Upper lobe of left lung (tissue), 6 donors: ENCODE data around the gene WDR70. TPM values are rescaled to one million over a fixed set of nuclear protein-coding genes. Genes with fewer than 3 reads are reported as not detected.
"Not testable (repeated sequence)": the region's sequence is repeated elsewhere in the genome, so short reads cannot be mapped to it uniquely, and the experiment has no call there.

Experiments used
- ATAC-seq, 2 donors: fragments of 200-7000 bp; cut with Tn5 transposase; one replicate each; pipeline ENCODE4 v1.9.1; 2022; ENCODE audit warnings: mild to moderate bottlenecking in 2 of 2, moderate library complexity in 2 of 2; ENCODE audit not compliant: low FRiP score in 2 of 2
- DNase-seq, 2 donors: peaks; one replicate each; pipeline ENCODE4 v3.0.0-alpha.2; 2019 to 2020
- H3K27ac ChIP-seq, 4 donors: fragments of 200-600 bp; sonication (generic); one replicate each; pipeline ENCODE4 v1.5.1; 2016 to 2019
- H3K27me3 ChIP-seq, 4 donors: fragments of 200-600 bp; sonication (generic); one replicate each; pipeline ENCODE4 v1.5.1; 2017 to 2019
- H3K36me3 ChIP-seq, 4 donors: fragments of 200-600 bp; sonication (generic); one replicate each; pipeline ENCODE4 v1.5.1; 2016 to 2019
- H3K4me1 ChIP-seq, 4 donors: fragments of 200-600 bp; sonication (generic); one replicate each; pipeline ENCODE4 v1.5.1; 2018 to 2019
- H3K4me3 ChIP-seq, 4 donors: fragments of 200-600 bp; sonication (generic); one replicate each; pipeline ENCODE4 v1.5.1; 2017 to 2019; ENCODE audit warnings: mild to moderate bottlenecking in 2 of 4, moderate library complexity in 1 of 4
- H3K9me3 ChIP-seq, 4 donors: fragments of 200-600 bp; sonication (generic); one replicate each; pipeline ENCODE4 v1.5.1; 2018 to 2019
- EP300 ChIP-seq, 4 donors: sonication (generic); formaldehyde crosslinking; IDR thresholded peaks; one replicate each; pipeline ENCODE4 v1.5.1; 2017; ENCODE audit warnings: antibody characterized with exemption in 4 of 4, control low read depth in 2 of 4
- POLR2A ChIP-seq, 4 donors: fragments of 450-650 bp; IDR thresholded peaks; one replicate each; pipeline ENCODE4 v1.5.1; 2016 to 2017; ENCODE audit warnings: antibody characterized with exemption in 4 of 4, mild to moderate bottlenecking in 2 of 4
- POLR2AphosphoS5 ChIP-seq, 2 donors: sonication (generic); formaldehyde crosslinking; IDR thresholded peaks; one replicate each; pipeline ENCODE4 v1.5.1; 2017; ENCODE audit warnings: antibody characterized with exemption in 2 of 2
- WGBS, 2 donors: methylation state at CpG; one replicate each; pipeline ENCODE4 v1.1.5; 2017 to 2018; 5-methylcytosine and 5-hydroxymethylcytosine counted together
- total RNA-seq, 6 donors: library from RNA; depleted of rRNA in 4 of 6; stranded (reverse); fragments of >200 nt in 4 of 6; gene quantifications; one replicate each; pipeline versions ENCODE4 v1.1.0 to v1.2.1, GENCODE V29; 2016 to 2021
- TF ChIP-seq, protein P1 (sequence below), 6 experiments: fragments of 450-650 bp in 4 of 6; fragments of 200-600 bp in 2 of 6; sonication (generic) in 2 of 6; IDR thresholded peaks; one replicate each; pipeline ENCODE4 v1.5.1; 2016 to 2019; ENCODE audit warnings: antibody characterized with exemption in 6 of 6
- donor health status: DM: no; HTN: no; CAD: no; lungs with moderate emphysema.
- donor health status: DM: no; HTN: yes; CAD: no; lungs with severe emphysema.

Gene WDR70
- total RNA-seq, 6 donors from 2014 or later = 20.7 to 75.4 (median 27.9) TPM

DNA sequence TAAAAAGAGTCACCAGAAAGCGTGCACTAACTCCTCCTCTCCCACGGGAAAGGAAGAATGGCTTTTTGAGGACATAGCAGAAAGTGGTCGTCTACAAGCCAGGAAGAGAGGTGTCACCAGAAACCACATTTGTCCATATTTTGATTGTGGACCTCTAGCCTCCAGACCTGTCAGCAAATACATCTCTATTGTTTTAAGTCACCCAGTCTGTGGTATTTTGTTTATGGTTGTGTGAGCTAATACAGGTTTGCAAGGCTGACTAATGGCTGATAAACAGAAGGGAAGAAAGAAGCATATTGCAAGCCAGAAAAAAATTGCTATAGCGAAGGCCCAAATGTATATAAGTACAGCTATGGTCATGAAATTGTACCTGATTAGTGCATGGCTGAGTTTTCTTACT lies 21.4 kb downstream of the WDR70 start:
- Histone ChIP-seq H3K36me3 (peaks cover 0 to 61% (median 16%) of the 10 kb centered on the region in 4 donors), H3K9me3 (no peaks in the 10 kb centered on the region)
- WGBS, 2 donors = 84% methylated on average over 4 of the region's 4 CpGs

DNA sequence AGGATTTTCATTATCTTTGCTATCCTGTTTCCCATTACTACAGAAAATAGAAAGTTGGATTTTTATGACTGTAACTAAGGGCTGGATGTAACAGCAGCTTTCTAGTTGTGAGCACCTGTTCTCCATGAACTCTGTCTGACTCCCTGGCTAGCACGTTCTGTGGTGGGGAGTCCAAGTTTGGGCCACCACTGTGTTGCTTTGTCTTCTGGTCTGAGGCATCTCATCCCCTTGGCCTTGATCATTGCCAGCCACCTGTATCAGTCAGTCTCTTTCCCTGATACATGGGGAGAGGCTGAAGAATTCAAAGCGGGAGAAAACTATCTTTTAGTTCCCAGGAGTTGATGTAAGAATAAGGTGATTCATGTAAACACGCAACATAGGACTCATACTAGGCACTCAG lies 33.4 kb downstream of the WDR70 start:
- WGBS, 2 donors = 88 to 91% methylated on average over 3 of the region's 3 CpGs
- Histone ChIP-seq H3K27me3 (no peaks in the 10 kb centered on the region), H3K27ac (no peak overlapping the region), H3K4me3 (no peak overlapping the region), H3K9me3 (no peaks in the 10 kb centered on the region), H3K36me3 (peaks cover 0 to 42% (median 9%) of the 10 kb centered on the region in 4 donors), H3K4me1 (no peaks in the 10 kb centered on the region)
- TF ChIP-seq POLR2A (IDR thresholded peaks at IDR 0.05) (no peak), POLR2AphosphoS5 (IDR thresholded peaks at IDR 0.05) (no peak), EP300 (IDR thresholded peaks at IDR 0.05) (no peak)
- TF ChIP-seq, protein P1, sequence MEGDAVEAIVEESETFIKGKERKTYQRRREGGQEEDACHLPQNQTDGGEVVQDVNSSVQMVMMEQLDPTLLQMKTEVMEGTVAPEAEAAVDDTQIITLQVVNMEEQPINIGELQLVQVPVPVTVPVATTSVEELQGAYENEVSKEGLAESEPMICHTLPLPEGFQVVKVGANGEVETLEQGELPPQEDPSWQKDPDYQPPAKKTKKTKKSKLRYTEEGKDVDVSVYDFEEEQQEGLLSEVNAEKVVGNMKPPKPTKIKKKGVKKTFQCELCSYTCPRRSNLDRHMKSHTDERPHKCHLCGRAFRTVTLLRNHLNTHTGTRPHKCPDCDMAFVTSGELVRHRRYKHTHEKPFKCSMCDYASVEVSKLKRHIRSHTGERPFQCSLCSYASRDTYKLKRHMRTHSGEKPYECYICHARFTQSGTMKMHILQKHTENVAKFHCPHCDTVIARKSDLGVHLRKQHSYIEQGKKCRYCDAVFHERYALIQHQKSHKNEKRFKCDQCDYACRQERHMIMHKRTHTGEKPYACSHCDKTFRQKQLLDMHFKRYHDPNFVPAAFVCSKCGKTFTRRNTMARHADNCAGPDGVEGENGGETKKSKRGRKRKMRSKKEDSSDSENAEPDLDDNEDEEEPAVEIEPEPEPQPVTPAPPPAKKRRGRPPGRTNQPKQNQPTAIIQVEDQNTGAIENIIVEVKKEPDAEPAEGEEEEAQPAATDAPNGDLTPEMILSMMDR (IDR thresholded peaks at IDR 0.05) = no peak
- no peak for DNase-seq
- ATAC-seq = no peak

More for the DNA sequence above, 21.4 kb downstream of the WDR70 start:
- Histone ChIP-seq H3K4me1 (no peaks in the 10 kb centered on the region), H3K27me3 (no peaks in the 10 kb centered on the region), H3K27ac (no peak overlapping the region), H3K4me3 (no peak overlapping the region)
- DNase-seq (no peak), ATAC-seq (no peak)
- TF ChIP-seq, protein P1 (IDR thresholded peaks at IDR 0.05) = no peak
- no peak for TF ChIP-seq POLR2A (IDR thresholded peaks at IDR 0.05)
- TF ChIP-seq EP300 (IDR thresholded peaks at IDR 0.05) = no peak
- TF ChIP-seq POLR2AphosphoS5 (IDR thresholded peaks at IDR 0.05) = no peak

- peak in 1 of 2 donors; percentile 32 for DNase-seq
- ATAC-seq, H3K9me3 ChIP-seq, H3K27ac ChIP-seq, H3K27me3 ChIP-seq, H3K4me1 ChIP-seq, H3K4me3 ChIP-seq: not testable (repeated sequence)
- no CpG with 5 or more reads among the region's 33 CpGs for WGBS, 2 donors
- H3K36me3 ChIP-seq = peaks cover 0 to 28% (median 4%) of the 10 kb centered on the region in 4 donors
Observed at GRCh38 chr5:37415456-37415855, 36.3 kb downstream of the WDR70 start.

DNA sequence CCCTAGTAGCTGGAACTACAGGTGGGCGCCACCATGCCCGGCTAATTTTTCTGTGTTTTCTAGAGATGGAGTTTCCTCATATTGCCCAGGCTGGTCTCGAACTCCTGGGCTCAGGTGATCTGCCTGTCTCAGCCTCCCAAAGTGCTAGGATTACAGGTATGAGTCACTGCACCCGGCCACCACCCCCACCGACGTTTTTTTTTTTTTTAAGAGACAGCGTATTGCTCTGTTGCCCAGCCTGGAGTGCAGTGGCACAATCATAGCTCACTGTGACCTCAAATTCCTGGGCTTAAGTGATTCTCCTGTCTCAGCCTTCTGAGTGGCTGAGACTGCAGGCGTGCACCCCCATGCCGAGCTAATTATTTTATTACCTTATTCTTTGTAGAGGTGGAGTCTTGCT lies 38.2 kb downstream of the WDR70 start:
- 92 to 93% methylated on average over 9 of the region's 9 CpGs for WGBS, 2 donors

DNA sequence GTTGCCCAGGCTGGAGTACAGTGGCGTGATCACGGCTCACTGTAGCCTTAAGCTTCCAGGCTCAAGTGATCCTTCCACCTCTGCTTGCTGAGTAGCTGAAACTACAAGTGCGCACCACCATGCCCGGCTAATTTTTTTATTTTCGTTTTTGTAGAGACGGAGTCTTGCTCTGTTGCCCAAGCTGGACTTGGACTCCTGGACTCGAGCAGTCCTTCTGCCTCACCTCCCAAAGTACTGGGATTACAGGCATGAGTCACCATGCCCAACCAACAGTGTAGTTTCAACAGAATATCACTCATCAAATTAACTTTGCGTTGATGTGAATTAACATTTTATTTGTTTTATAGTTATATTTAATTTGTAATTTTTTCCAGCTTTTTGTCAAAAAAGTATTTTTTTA lies 45.3 kb downstream of the WDR70 start:
- peaks cover 0 to 25% (median 11%) of the 10 kb centered on the region in 4 donors for H3K36me3 ChIP-seq
- no peak overlapping the region for H3K4me3 ChIP-seq
- TF ChIP-seq EP300 (IDR thresholded peaks at IDR 0.05) (no peak), POLR2A (IDR thresholded peaks at IDR 0.05) (no peak), POLR2AphosphoS5 (IDR thresholded peaks at IDR 0.05) (no peak)
- TF ChIP-seq, protein P1 (IDR thresholded peaks at IDR 0.05) = no peak
- ATAC-seq (no peak), DNase-seq (no peak)
- H3K9me3 ChIP-seq = no peaks in the 10 kb centered on the region
- no peaks in the 10 kb centered on the region for H3K4me1 ChIP-seq
- no peak overlapping the region for H3K27ac ChIP-seq
- no peaks in the 10 kb centered on the region for H3K27me3 ChIP-seq
- 91 to 98% methylated on average over 8 of the region's 8 CpGs for WGBS, 2 donors

More for the DNA sequence above, 38.2 kb downstream of the WDR70 start:
- no peaks in the 10 kb centered on the region for H3K4me1 ChIP-seq
- no peak overlapping the region for H3K27ac ChIP-seq
- H3K4me3 ChIP-seq = no peak overlapping the region
- peaks cover 0 to 21% (median 4%) of the 10 kb centered on the region in 4 donors for H3K36me3 ChIP-seq
- no peaks in the 10 kb centered on the region for H3K27me3 ChIP-seq
- no peak for TF ChIP-seq POLR2AphosphoS5 (IDR thresholded peaks at IDR 0.05)
- no peak for TF ChIP-seq EP300 (IDR thresholded peaks at IDR 0.05)
- TF ChIP-seq, protein P1 (IDR thresholded peaks at IDR 0.05) = no peak
- TF ChIP-seq POLR2A (IDR thresholded peaks at IDR 0.05) = no peak
- no peaks in the 10 kb centered on the region for H3K9me3 ChIP-seq
- ATAC-seq (no peak), DNase-seq (no peak)
